Right lobe of liver (tissue), 6 donors: ENCODE results near the gene CEP85. TPM values are rescaled to one million over a fixed set of nuclear protein-coding genes. Genes with fewer than 3 reads are reported as not detected.

Source experiments
- ATAC-seq, 4 donors: fragments of 200-7000 bp; cut with Tn5 transposase; one replicate each; pipeline ENCODE4 v1.9.1; 2020; ENCODE audit warnings: mild to moderate bottlenecking in 4 of 4, moderate library complexity in 4 of 4
- DNase-seq, 3 donors: peaks; one replicate each; pipeline ENCODE4 v3.0.0-alpha.2; 2020
- H3K27ac ChIP-seq, 3 donors: fragments of 200-600 bp; one replicate each; pipeline ENCODE4 v1.8.0; 2022
- H3K27me3 ChIP-seq, 2 donors: fragments of 200-600 bp; one replicate each; pipeline ENCODE4 v1.8.0; 2022
- H3K36me3 ChIP-seq, 4 donors: fragments of 200-600 bp; sonication (generic) in 1 of 4; one replicate each; pipeline versions ENCODE4 v1.5.1 to v1.8.0; 2017 to 2022; ENCODE audit warnings: control low read depth in 1 of 4
- H3K4me1 ChIP-seq, 4 donors: fragments of 200-600 bp; sonication (generic) in 1 of 4; one replicate each; pipeline versions ENCODE4 v1.5.1 to v1.8.0; 2017 to 2022; ENCODE audit warnings: control low read depth in 1 of 4
- H3K4me3 ChIP-seq, 3 donors: fragments of 200-600 bp; one replicate each; pipeline ENCODE4 v1.8.0; 2022
- H3K9me3 ChIP-seq, 4 donors: fragments of 200-600 bp; sonication (generic) in 1 of 4; one replicate each; pipeline versions ENCODE4 v1.5.1 to v1.8.0; 2017 to 2022; ENCODE audit warnings: control low read depth in 1 of 4
- CTCF ChIP-seq, 4 donors: fragments of 200-600 bp in 3 of 4; fragments of 450-650 bp in 1 of 4; IDR thresholded peaks; one replicate each; pipeline versions ENCODE4 v1.5.1 to v1.8.0; 2016 to 2022; ENCODE audit warnings: antibody characterized with exemption in 4 of 4, mild to moderate bottlenecking in 2 of 4
- POLR2A ChIP-seq: fragments of 450-650 bp; IDR thresholded peaks from one replicate; pipeline ENCODE4 v1.6.1; 2017; ENCODE audit warnings: antibody characterized with exemption, mild to moderate bottlenecking
- WGBS: methylation state at CpG from one replicate; pipeline ENCODE4 v1.1.6; 2018; ENCODE audit warnings: low coverage, low lambda C conversion rate; ENCODE audit not compliant: insufficient coverage; ENCODE audit errors: missing lambda C conversion rate; 5-methylcytosine and 5-hydroxymethylcytosine counted together
- intact Hi-C, 2 donors: fragments of 100-400 bp; cut with DNase I; formaldehyde crosslinking; loops; one replicate each; pipeline versions ENCODE4 v1.11.2 to v1.14.1; 2022
- total RNA-seq, 6 experiments: library from RNA; depleted of rRNA in 2 of 6; stranded (reverse); fragments of >200 nt in 2 of 6; fragmentation: NEBNext Ultra II Directional in 3 of 6; extraction: Animal tissue kit (Norgen Biotek cat#: 25700) in 3 of 6; gene quantifications; one replicate each; pipeline versions ENCODE4 v1.1.0 to v1.2.4, GENCODE V29; 2016 to 2023
- donor health status: DM: no; HTN: yes; CAD: no.
- donor health status: DM: no; HTN: no; CAD: no.
- donor health status: DM: no; HTN: no; CAD: no.
- donor health status: DM: no; HTN: yes; CAD: no.
- donor health status: DM: no; HTN: yes; CAD: no.

The CEP85 gene
- total RNA-seq, 6 experiments from 2014 or later: 5.2 to 7.8 (median 5.8) TPM

- 91% methylated on average over 8 of the region's 9 CpGs for WGBS
- Histone ChIP-seq H3K9me3 (no peaks in the 10 kb centered on the region), H3K36me3 (peaks cover 0 to 31% (median 3%) of the 10 kb centered on the region in 4 donors), H3K4me3 (no peak overlapping the region), H3K27ac (no peak overlapping the region), H3K4me1 (no peaks in the 10 kb centered on the region), H3K27me3 (no peaks in the 10 kb centered on the region)
- TF ChIP-seq CTCF (IDR thresholded peaks at IDR 0.05) (no peak), POLR2A (no peak)
- DNase-seq (no peak), ATAC-seq (peak in 1 of 4 donors; percentile 34)
- intact Hi-C loops: no loop called here
These were observed 34.5 kb downstream of the CEP85 start for GRCh38 chr1:26268290-26269197.

- Histone ChIP-seq H3K4me3 (no peak overlapping the region), H3K27ac (no peak overlapping the region), H3K36me3 (peaks cover 0 to 24% (median 2%) of the 10 kb centered on the region in 4 donors), H3K4me1 (no peaks in the 10 kb centered on the region), H3K27me3 (no peaks in the 10 kb centered on the region), H3K9me3 (no peaks in the 10 kb centered on the region)
- DNase-seq (no peak), ATAC-seq (no peak)
- TF ChIP-seq CTCF (IDR thresholded peaks at IDR 0.05) (no peak), POLR2A (no peak)
- WGBS: 93% methylated on average over 4 of the region's 4 CpGs
- intact Hi-C loops: no loop called here
These were observed 35.2 kb downstream of the CEP85 start for GRCh38 chr1:26269198-26269550.

DNA sequence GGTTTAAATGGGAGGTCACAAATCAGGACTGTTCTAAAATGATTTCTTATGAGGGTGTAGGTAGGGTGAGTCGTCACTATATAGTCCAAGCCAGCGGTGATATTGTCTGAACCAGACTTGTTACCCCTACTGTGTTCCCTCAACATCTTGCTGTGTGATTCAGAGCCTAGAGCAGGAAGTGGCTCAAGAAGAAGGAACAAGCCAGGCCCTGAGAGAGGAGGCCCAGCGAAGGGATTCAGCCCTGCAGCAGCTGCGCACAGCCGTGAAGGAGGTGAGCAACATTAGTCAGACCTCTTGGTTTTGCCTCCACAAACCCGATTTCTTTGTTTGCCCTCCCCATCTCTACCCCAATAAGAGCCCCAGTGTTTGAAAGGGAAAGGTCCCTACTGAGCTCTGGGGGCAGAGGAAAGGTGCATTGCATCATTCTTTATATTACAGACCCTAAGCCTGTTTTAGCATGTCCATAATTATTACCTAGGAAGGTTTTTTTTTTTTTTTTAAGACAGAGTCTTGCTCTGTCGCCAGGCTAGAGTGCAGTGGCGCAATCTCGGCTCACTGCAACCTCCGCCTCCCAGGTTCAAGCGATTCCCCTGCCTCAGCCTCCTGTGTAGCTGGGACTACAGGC is 40.9 kb downstream of the CEP85 start:
- Histone ChIP-seq H3K27me3 (no peaks in the 10 kb centered on the region), H3K4me1 (peaks cover 0 to 44% (median 21%) of the 10 kb centered on the region in 4 donors), H3K4me3 (no peak overlapping the region), H3K27ac (peak overlapping the region in 1 of 3 donors; percentile 88), H3K9me3 (no peaks in the 10 kb centered on the region), H3K36me3 (peaks cover 0 to 13% (median 0%) of the 10 kb centered on the region in 4 donors)
- ATAC-seq (no peak), DNase-seq (peak in 1 of 3 donors; percentile 54)
- WGBS: 64% methylated on average over 6 of the region's 11 CpGs
- intact Hi-C loops: no loop called here
- TF ChIP-seq POLR2A (no peak), CTCF (IDR thresholded peaks at IDR 0.05) (no peak)

- intact Hi-C loops: no loop called here
- Histone ChIP-seq H3K4me3 (no peak overlapping the region), H3K9me3 (no peaks in the 10 kb centered on the region), H3K27me3 (no peaks in the 10 kb centered on the region), H3K4me1 (peaks cover 0 to 44% (median 21%) of the 10 kb centered on the region in 4 donors), H3K27ac (peak overlapping the region; percentile 37 to 88 (median 61)), H3K36me3 (peaks cover 0 to 7% (median 0%) of the 10 kb centered on the region in 4 donors)
- WGBS: 46% methylated on average over 3 of the region's 3 CpGs
- DNase-seq (peak; percentile 77 to 83 (median 78)), ATAC-seq (peak; percentile 65 to 71 (median 68))
- peak; percentile 44 for TF ChIP-seq POLR2A
- peak; percentile 71 to 84 (median 73) for TF ChIP-seq CTCF (IDR thresholded peaks at IDR 0.05)
These were observed 41.8 kb downstream of the CEP85 start for GRCh38 chr1:26275580-26276431.
